ENCODE results near the gene TTC39C.

The TTC39C gene

DNA sequence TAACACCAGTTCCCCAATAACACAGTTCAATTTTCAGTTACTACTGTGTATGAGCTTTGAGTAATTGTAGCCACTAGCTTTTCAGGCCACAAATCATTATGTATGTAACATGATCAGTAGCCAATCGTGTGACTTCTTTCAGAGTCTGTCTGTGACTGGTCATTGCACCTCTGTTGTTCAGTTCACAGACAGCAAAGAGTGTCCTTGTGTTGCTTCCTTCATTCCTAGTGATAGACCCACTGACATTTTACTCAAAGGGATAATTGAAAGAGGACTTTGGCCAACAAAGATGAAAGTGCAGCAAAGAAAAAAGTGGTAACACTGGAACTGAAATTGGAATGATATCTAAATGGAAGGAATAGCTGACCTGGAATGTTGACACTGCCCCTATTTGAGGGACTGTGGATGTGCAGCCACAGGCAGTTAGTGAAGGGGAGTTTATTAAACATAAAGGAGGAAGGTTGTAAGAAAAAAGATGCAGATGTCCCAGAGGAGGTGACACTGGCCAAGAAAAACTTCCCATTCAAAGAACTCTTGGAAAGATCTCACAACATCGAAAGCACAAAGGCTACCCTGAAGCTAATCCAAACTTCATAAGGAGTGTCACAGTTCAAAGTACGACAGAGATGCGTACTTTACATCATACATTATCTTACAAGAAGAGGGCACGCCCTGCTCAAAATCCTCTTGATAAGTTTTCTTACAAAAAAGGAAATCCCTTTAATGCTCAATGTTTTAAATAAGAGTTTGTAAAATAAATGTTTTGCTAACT lies 19.3 kb downstream of the TTC39C start:
- TF ChIP-seq ZNF274 (IDR thresholded peaks at IDR 0.05; ENCODE audit: low read depth, low read length), result no peak
- no peak overlapping the region for H3K4me3 ChIP-seq (ENCODE audit: low read length)

DNA sequence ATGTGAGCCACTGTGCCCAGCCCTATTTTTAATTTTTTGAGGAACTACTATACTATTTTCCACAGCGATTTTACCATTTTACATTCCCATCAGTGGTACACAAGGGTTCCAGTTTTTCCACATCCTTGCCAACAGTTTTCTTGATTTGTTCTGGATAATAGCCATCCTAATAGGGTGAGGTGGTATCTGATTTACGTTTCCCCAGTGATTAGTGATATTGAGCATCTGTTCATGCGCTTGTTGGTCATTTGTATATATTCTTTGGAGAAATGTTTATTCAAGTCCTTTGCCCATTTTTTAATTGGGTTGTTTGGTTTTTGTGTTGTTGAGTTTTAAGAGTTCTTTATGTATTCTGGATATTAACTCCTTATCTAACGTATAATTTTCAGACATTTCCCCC lies 20.8 kb downstream of the TTC39C start:
- no peak for TF ChIP-seq ZNF274 (IDR thresholded peaks at IDR 0.05; ENCODE audit: low read depth, low read length)
- H3K4me3 ChIP-seq (ENCODE audit: low read length), result no peak overlapping the region

DNA sequence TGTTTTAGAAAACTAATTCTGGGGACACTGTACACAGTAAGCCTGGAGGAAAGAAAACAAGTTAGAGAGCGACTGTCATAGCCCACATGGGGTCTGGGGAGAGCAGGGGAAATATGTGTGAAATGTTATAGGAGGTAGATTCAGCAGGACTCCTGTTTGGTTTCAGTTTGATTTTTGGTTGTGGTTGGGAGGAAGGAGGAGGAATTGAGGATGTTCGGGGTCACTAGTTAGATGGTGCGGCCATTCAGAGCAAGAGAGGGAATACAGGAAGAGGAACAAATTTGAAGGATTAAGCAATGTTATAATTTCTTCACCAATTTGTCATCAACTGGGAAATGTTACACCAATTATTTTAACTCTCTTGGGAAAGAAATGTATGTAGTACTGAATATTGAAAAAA lies 25.1 kb downstream of the TTC39C start:
- no peak for TF ChIP-seq ZNF274 (IDR thresholded peaks at IDR 0.05; ENCODE audit: low read depth, low read length)

DNA sequence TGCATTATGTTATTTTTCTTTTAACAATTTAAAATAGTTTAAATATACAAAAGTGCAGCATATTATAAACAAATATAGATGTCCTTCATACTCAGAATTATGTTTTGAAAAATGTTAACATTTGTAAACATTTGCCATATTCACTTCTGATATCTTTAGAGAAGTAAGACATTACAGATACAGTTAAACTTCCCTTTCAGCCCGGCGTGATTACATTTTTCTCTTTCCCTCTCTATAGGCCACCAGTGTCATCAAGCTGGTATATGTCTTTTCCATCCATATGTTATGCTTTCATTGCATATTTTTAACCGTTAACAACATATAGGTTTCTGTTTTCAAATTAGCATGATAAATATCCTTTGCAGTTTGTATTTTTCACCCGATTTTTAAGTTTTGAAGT lies 27.1 kb downstream of the TTC39C start:
- no peak overlapping the region for H3K4me3 ChIP-seq (ENCODE audit: low read length)
- no peak for TF ChIP-seq ZNF274 (IDR thresholded peaks at IDR 0.05; ENCODE audit: low read depth, low read length)

More for the DNA sequence above, 25.1 kb downstream of the TTC39C start:
- H3K4me3 ChIP-seq (ENCODE audit: low read length), result no peak overlapping the region

DNA sequence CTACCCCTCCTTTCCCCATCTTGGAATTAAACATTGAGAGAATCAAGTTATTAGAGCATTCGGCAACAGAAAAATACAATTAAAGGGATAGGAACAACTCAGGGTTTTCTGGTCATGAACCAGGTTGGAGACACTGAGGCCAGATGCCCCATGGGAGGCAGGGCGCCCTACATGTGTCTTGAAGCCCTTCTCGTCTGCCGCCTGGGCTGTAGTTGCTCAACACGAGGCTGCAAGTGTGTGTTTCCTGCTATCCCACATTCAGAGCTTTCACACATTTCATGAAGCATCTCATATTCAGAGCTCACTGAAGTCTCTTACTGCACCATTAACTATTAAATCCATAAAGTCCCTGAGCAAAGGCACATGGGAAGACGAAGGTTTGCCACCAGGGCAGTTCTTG lies 28.8 kb downstream of the TTC39C start:
- no peak overlapping the region for H3K4me3 ChIP-seq (ENCODE audit: low read length)
- TF ChIP-seq ZNF274 (IDR thresholded peaks at IDR 0.05; ENCODE audit: low read depth, low read length), result no peak

DNA sequence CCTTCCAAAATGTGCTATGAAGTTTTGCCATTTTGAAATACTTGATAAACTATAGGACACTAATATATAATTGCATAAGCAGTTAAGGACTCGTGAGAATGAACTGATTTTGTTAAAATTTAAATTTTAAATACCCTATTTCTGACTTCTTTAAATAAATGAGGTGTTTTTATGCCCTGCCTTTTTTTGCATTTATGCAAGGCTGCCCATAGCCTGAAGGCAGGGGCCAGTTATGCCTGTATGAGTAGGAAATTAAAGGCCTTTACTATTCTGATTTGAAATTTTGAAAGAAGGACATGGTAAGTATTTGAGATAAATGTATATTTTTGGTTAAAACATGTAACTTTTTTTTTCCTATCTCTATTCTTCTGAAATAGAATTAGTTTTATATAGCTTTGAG lies 33.7 kb downstream of the TTC39C start:
- no peak for TF ChIP-seq ZNF274 (IDR thresholded peaks at IDR 0.05; ENCODE audit: low read depth, low read length)

DNA sequence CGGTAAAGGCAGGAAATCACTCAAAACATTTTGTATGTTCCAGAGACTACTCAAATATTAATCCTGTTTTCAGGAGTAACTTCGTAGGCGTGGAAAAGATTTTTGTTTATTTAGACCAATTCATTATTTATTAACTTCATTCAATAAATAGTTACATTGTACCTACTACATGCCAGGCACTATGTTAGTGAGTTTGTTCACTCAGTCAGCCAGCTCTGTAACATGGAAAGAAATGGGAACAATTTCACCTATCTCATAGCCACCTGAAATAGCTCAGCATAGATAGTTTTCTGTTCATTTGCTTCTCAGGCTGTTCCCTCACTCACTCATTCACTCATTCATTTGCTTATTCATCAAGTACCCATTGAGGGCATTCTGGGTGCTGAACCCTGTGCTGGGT lies 34.6 kb downstream of the TTC39C start:
- no peak overlapping the region for H3K4me3 ChIP-seq (ENCODE audit: low read length)
- TF ChIP-seq ZNF274 (IDR thresholded peaks at IDR 0.05; ENCODE audit: low read depth, low read length), result no peak

More for the DNA sequence above, 33.7 kb downstream of the TTC39C start:
- no peak overlapping the region for H3K4me3 ChIP-seq (ENCODE audit: low read length)

DNA sequence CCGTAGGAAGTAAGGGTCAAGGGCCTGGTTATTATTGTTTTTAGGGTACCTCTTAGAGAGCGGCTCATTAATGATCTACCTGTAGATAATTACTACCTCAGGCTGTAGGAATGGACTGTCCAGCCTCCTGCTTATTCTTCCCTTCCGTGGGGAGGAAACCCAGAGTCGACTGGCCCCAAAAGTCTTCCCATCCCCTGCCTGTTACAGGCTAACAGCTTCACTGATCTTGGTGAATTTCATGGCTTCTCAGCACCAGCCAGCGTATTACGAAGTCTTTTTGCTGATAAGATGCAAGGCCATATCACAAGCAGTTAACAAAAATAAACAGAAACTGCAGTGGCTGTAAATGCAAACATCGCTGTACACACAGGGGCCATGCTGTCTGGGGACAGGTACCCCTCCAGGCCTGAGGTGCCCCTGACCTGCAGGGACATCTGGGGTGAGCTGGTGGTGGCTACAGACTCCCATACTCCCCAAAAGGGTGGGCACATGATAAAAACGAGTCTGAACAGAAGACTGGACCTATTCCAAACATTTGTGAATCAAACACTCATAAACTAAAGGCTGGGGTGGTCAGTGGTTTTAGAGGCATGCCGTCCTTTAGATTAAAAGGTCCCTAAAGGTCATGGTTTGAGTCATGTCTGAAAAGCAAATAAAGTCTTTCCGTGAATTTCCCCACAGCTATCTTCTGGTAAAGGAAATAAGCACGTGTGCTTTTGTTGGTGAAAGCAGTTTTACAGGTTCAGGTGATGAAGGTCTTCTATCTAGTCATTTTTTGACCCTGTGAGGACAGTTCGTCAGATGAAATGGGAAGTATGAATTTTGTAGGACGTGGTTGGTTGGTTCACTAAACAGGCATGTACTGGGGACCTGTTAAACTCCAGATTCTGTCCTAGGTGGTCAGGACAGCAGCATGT lies 36.7 kb downstream of the TTC39C start:
- TF ChIP-seq ZNF274 (IDR thresholded peaks at IDR 0.05; ENCODE audit: low read depth, low read length), result no peak
- H3K4me3 ChIP-seq (ENCODE audit: low read length), result no peak overlapping the region

DNA sequence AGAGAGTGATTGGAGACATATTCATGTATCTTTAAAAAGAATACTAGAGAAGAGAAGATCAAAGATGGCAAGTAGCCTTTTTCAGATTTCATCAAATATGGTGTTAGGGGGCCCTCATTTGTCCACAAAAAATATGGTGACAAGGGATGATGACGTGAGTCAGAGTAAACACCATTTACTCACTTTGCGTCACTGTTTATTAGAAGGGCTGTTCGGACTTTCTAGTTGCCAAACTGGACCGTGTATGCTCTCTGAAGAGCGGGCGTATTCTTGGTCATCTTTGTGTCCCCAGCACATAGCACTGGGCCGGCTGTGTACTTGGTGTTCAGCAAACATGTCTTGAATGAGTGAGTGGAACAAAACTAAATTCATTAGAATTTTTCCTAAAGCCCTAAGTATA lies 37.5 kb downstream of the TTC39C start:
- no peak overlapping the region for H3K4me3 ChIP-seq (ENCODE audit: low read length)
- no peak for TF ChIP-seq ZNF274 (IDR thresholded peaks at IDR 0.05; ENCODE audit: low read depth, low read length)

DNA sequence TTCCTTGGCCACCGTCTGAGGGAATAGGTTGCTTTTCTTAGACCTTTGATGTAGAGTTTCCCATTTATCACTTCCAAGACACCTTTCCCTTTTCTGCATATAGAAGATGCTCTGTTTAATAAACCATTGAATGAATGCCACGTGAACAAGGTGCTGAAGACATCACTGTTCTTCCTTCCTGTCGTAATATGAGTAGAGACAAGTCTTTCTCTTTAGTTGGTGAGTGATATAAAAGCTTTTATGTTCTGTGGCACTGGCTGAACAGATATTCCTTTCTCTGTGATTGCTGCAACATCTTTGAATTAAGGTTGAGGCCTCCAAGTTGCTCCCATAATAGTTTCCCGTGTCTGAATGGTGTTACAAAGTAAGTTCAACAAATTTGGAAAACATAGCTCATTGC lies 38.7 kb downstream of the TTC39C start:
- TF ChIP-seq ZNF274 (IDR thresholded peaks at IDR 0.05; ENCODE audit: low read depth, low read length), result no peak

DNA sequence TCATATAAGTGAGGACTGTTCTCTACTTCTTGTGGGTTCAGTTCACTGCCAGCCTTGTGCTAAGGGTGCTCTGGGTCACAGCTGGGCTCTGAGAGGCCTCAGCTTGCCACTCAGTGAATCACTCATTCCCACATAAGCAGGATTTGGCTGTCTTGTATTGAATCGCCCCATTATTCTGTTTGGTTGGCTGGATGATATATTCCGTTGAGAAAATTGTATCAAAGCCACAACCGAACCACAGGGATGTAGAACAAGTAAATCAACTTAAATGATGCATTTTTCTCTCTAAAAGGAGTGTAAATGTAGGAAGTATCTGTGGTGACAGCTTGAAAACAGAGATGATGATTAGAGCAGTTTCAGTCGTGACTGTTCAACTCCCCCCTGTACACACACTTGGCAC lies 39.6 kb downstream of the TTC39C start:
- TF ChIP-seq ZNF274 (IDR thresholded peaks at IDR 0.05; ENCODE audit: low read depth, low read length), result no peak
- no peak overlapping the region for H3K4me3 ChIP-seq (ENCODE audit: low read length)

More for the DNA sequence above, 38.7 kb downstream of the TTC39C start:
- no peak overlapping the region for H3K4me3 ChIP-seq (ENCODE audit: low read length)

DNA sequence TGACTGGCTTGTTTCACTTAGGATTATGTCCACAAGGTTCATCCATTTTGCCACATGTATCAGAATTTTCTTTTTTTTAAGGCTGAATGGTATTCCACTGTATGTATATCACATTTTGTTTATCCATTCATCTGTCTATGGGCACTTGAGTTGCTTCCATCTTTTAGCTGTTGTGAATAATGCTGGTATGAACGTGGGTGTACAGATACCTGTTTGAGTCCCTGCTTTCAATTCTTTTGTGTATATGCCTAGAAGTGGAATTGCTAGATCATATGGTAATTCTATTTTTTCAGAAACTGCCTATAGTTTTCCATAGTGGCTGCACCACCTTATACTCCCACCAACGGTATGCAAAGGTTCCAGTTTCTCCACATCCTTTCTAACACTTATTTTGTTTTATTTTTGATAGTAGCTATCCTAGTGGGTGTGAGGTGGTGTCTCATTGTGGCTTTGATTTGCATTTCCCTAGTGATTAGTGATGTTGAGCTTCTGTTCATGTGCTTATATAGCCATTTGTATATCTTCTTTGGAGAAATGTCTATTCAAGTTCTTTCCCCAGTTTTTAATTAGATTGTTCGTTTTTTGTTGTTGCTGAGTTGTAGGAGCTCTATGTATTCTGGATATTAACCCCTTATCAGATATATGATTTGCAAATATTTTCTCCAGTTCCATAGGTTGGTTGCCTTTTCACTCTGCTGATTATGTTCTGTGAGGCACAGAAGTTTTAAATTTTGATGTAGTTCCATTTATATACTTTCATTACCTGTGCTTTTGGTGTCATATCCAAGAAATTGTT lies 40.7 kb downstream of the TTC39C start:
- no peak for TF ChIP-seq ZNF274 (IDR thresholded peaks at IDR 0.05; ENCODE audit: low read depth, low read length)
- H3K4me3 ChIP-seq (ENCODE audit: low read length), result no peak overlapping the region

DNA sequence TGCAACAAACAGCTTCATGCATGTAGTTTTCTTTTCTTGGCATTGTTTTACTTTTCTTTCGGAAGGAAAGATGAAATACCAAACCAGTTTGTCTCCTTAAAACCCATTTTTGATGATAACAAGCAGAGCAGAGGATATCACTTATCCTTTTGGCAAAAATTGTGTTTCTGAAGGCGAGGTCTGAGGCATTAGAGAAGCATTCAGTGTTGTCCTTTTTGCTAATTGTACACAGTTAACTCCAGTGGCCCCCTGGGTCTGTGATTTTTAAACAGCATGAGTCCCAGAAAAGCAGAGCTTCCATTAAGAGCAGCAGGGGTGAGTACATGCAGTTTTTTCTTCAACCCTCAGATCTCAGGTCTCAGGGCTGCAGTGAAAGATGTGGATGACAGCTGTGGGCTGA lies 41.3 kb downstream of the TTC39C start:
- no peak for TF ChIP-seq ZNF274 (IDR thresholded peaks at IDR 0.05; ENCODE audit: low read depth, low read length)
- H3K4me3 ChIP-seq (ENCODE audit: low read length), result no peak overlapping the region

DNA sequence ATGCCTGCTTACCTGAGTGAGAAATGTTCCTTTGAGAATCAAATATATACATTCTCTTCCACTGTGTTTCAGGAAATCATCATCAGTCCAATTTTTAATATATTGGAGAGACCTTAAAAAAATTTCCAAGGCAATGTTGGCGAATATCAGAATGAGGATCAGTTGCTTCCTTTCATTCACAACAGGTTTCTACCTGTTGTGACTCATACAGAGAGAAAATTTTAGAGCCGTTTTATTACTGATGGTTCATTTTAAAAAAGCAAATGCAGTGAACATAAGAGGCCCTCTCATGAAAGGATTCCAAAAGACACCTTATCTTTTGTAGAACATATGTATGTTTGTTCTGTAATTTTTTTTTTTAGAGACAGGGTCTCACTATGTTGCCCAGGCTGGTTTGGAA lies 42.0 kb downstream of the TTC39C start:
- H3K4me3 ChIP-seq (ENCODE audit: low read length), result no peak overlapping the region
- TF ChIP-seq ZNF274 (IDR thresholded peaks at IDR 0.05; ENCODE audit: low read depth, low read length), result no peak

Measured in GM08714 (cell line).